Gastrocnemius medialis (tissue), 4 donors: Measurements from ENCODE around the gene CELF1. TPM values are rescaled to one million over a fixed set of nuclear protein-coding genes. Genes with fewer than 3 reads are reported as not detected.
A peak's percentile ranks its signal among the peaks of the same experiment; 100 is the strongest.
"Not testable (repeated sequence)": the region's sequence is repeated elsewhere in the genome, so short reads cannot be mapped to it uniquely, and the experiment has no call there.

Experiments used
- ATAC-seq, 2 donors: fragments of 150-250 bp; one replicate each; pipeline ENCODE4 v1.9.1; 2016
- DNase-seq, 2 donors: peaks; one replicate each; pipeline ENCODE4 v3.0.0-alpha.2; 2019
- H3K27ac ChIP-seq, 4 donors: fragments of 200-600 bp; sonication (generic); 1 replicate in 1 of 4; 2 replicates in 3 of 4; pipeline ENCODE4 v1.5.1; 2016 to 2018; ENCODE audit warnings: mild to moderate bottlenecking in 2 of 4, moderate library complexity in 1 of 4
- H3K27me3 ChIP-seq, 3 donors: fragments of 200-600 bp; sonication (generic) in 2 of 3; 1 replicate in 1 of 3; 2 replicates in 2 of 3; pipeline versions ENCODE4 v1.5.1 to v1.6.0; 2016 to 2019; ENCODE audit warnings: mild to moderate bottlenecking in 1 of 3, moderate library complexity in 1 of 3
- H3K36me3 ChIP-seq, 2 donors: fragments of 200-600 bp; sonication (generic) in 1 of 2; one replicate each; pipeline ENCODE4 v1.5.1; 2017 to 2018
- H3K4me1 ChIP-seq, 2 donors: fragments of 200-600 bp; sonication (generic) in 1 of 2; one replicate each; pipeline ENCODE4 v1.5.1; 2016 to 2017; ENCODE audit warnings: mild to moderate bottlenecking in 2 of 2
- H3K4me3 ChIP-seq, 4 donors: fragments of 200-600 bp; sonication (generic) in 3 of 4; 1 replicate in 1 of 4; 2 replicates in 3 of 4; pipeline ENCODE4 v1.5.1; 2016 to 2019; ENCODE audit warnings: mild to moderate bottlenecking in 2 of 4
- H3K9me3 ChIP-seq, 3 donors: fragments of 200-600 bp; sonication (generic) in 2 of 3; 1 replicate in 1 of 3; 2 replicates in 2 of 3; pipeline ENCODE4 v1.5.1; 2016 to 2019
- POLR2A ChIP-seq, 2 donors: fragments of 450-650 bp; IDR thresholded peaks; one replicate each; pipeline ENCODE4 v1.6.1; 2017; ENCODE audit warnings: antibody characterized with exemption in 2 of 2, mild to moderate bottlenecking in 2 of 2, moderate library complexity in 2 of 2
- in situ Hi-C, 4 donors: fragments of 200-750 bp; cut with MboI; loops; one replicate each; pipeline versions ENCODE4 v1.15.0 to v1.8.0; 2017; ENCODE audit warnings: low sequenced_read_pairs in 4 of 4
- intact Hi-C: fragments of 100-400 bp; cut with DNase I; formaldehyde crosslinking; loops from one replicate; pipeline ENCODE4 v1.15.1; 2023; ENCODE audit warnings: low total_unique reads
- total RNA-seq, 4 donors: library from RNA; depleted of rRNA; stranded (reverse); fragments of >200 nt; gene quantifications; one replicate each; pipeline versions ENCODE4 v1.1.0 to v1.2.3, GENCODE V29; 2016
- TF ChIP-seq, protein P1 (sequence below), 5 experiments: fragments of 450-650 bp in 3 of 5; fragments of 200-600 bp in 2 of 5; sonication (generic) in 2 of 5; IDR thresholded peaks in 4 of 5; conservative IDR thresholded peaks in 1 of 5; 1 replicate in 4 of 5; 2 replicates in 1 of 5; pipeline ENCODE4 v1.5.1; 2016 to 2019; ENCODE audit warnings: antibody characterized with exemption in 5 of 5, mild to moderate bottlenecking in 3 of 5, moderate library complexity in 3 of 5

CELF1 gene
- total RNA-seq, 4 donors from 2014 or later: 106 to 185 (median 136) TPM

DNA sequence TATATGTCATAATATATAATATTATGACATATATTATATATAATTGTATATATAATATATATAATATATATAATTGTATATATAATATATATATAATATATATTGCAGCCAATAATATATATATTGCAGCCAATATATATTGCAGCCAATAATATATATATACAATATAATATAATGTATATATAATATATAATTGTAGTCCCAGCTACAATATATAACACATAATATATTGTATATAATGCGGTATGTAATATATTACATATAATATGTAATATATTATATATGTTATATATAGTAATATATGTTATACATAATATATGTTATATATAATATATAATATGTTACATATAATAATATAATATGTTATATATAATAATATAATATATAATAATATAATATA lies 5.8 kb upstream of the CELF1 start:
- intact Hi-C loops: loop anchor here (10.0 kb wide), 1 partner anchor 374 kb away; the partner anchor contains the start of gene PACSIN3
- TF ChIP-seq, protein P1, sequence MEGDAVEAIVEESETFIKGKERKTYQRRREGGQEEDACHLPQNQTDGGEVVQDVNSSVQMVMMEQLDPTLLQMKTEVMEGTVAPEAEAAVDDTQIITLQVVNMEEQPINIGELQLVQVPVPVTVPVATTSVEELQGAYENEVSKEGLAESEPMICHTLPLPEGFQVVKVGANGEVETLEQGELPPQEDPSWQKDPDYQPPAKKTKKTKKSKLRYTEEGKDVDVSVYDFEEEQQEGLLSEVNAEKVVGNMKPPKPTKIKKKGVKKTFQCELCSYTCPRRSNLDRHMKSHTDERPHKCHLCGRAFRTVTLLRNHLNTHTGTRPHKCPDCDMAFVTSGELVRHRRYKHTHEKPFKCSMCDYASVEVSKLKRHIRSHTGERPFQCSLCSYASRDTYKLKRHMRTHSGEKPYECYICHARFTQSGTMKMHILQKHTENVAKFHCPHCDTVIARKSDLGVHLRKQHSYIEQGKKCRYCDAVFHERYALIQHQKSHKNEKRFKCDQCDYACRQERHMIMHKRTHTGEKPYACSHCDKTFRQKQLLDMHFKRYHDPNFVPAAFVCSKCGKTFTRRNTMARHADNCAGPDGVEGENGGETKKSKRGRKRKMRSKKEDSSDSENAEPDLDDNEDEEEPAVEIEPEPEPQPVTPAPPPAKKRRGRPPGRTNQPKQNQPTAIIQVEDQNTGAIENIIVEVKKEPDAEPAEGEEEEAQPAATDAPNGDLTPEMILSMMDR (IDR thresholded peaks at IDR 0.05 in 4 of 5, conservative IDR thresholded peaks at IDR 0.05 in 1 of 5): no peak
- TF ChIP-seq POLR2A (IDR thresholded peaks at IDR 0.05): no peak
- in situ Hi-C loops: no loop called here

DNA sequence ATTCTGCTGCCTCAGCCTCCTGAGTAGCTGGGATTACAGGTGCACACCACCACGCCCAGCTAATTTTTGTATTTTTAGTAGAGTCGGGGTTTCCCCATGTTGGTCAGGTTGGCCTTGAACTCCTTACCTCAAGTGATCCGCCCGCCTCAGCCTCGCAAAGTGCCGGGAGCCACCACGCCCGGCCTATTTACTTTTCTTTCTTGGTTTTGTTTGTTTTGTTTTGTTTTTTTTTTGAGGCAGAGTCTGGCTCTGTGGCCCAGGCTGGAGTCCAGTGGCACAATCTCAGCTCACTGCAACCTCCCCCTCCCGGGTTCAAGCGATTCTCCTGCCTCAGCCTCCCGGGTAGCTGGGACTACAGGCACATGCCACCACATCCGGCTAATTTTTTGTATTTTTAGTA lies 4.1 kb upstream of the CELF1 start:
- H3K27ac ChIP-seq, H3K36me3 ChIP-seq, H3K9me3 ChIP-seq, H3K4me3 ChIP-seq, in situ Hi-C loops, ATAC-seq, DNase-seq, H3K27me3 ChIP-seq: not testable (repeated sequence)
- intact Hi-C loops: loop anchor here (10.0 kb wide), 1 partner anchor 372 kb away; the partner anchor contains the start of gene PACSIN3
- peaks cover 23 to 27% of the 10 kb centered on the region in 2 donors for H3K4me1 ChIP-seq

More for the DNA sequence above, 5.8 kb upstream of the CELF1 start:
- Histone ChIP-seq H3K27me3 (no peaks in the 10 kb centered on the region), H3K9me3 (no peaks in the 10 kb centered on the region), H3K4me3 (no peak overlapping the region), H3K4me1 (peaks cover 20 to 23% of the 10 kb centered on the region in 2 donors), H3K36me3 (no peaks in the 10 kb centered on the region), H3K27ac (no peak overlapping the region)
- DNase-seq: no peak
- no peak for ATAC-seq

DNA sequence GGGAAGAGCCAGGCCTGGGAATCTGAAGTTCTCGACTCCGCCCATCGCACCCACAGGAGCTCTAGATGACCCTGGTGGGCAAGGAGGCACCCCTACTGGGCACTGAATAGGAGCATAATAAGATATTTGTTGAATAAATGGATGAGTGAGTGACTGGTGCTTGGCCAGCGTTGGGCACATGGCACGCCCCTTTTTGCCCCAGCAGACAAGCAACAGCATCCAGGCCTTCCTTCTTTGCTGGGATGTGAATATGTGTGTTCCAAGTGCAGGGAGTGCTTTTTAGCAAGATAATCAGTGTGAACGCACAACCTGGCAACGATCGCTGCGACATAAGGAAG lies 443 bp upstream of the CELF1 start:
- peak in 1 of 2 donors; percentile 3 for ATAC-seq
- TF ChIP-seq, protein P1 (IDR thresholded peaks at IDR 0.05 in 4 of 5, conservative IDR thresholded peaks at IDR 0.05 in 1 of 5): peak in 4 of 5 experiments; percentile 8 to 31 (median 26)
- TF ChIP-seq POLR2A (IDR thresholded peaks at IDR 0.05): no peak

DNA sequence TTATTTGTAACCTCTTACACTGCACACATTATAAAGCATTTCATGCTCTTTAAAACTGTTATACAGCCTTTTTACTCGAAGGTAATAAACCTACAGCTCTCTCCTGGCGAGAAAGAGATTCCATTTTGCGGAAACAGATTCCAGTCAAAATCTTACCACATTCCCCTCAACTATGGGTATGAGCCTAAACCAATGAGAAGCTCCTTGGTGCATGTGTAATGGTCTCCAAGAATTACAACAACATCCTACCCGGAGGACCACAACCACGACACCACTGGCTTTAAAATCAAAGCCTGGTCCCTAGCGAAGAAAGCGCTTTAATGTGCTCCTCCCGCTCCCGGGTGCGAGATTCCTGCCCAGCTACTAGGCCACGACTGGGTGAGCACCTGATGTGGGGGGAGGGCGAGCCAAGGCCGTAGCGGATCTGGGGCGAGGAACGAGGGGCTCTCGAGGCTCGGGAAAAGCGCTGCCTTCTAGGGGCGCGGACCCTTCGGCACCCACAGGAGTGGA lies 821 bp downstream of the CELF1 start:
- peaks cover 52 to 68% of the 10 kb centered on the region in 2 donors for H3K4me1 ChIP-seq
- no peaks in the 10 kb centered on the region for H3K9me3 ChIP-seq
- DNase-seq (peak; percentile 29 to 44), ATAC-seq (peak in 1 of 2 donors; percentile 8)
- peak overlapping the region; percentile 96 to 99 (median 97) for H3K27ac ChIP-seq
- peak overlapping the region; percentile 91 to 95 (median 92) for H3K4me3 ChIP-seq
- intact Hi-C loops: loop anchor here (2.0 to 10.0 kb wide), 4 partner anchors 27 to 367 kb away; partner anchors contain the start of genes PACSIN3 and SLC39A13
- no peaks in the 10 kb centered on the region for H3K27me3 ChIP-seq
- no peaks in the 10 kb centered on the region for H3K36me3 ChIP-seq
- no peak for TF ChIP-seq POLR2A (IDR thresholded peaks at IDR 0.05)
- TF ChIP-seq, protein P1 (IDR thresholded peaks at IDR 0.05 in 4 of 5, conservative IDR thresholded peaks at IDR 0.05 in 1 of 5): no peak
- in situ Hi-C loops: no loop called here

More for the DNA sequence above, 443 bp upstream of the CELF1 start:
- intact Hi-C loops: loop anchor here (1.0 to 10.0 kb wide), 5 partner anchors 29 to 369 kb away; partner anchors contain the start of genes PACSIN3 and SLC39A13
- Histone ChIP-seq H3K27me3 (no peaks in the 10 kb centered on the region), H3K9me3 (no peaks in the 10 kb centered on the region), H3K36me3 (no peaks in the 10 kb centered on the region), H3K4me3 (peak overlapping the region; percentile 91 to 95 (median 92)), H3K4me1 (peaks cover 40 to 56% of the 10 kb centered on the region in 2 donors), H3K27ac (peak overlapping the region; percentile 96 to 99 (median 97))
- in situ Hi-C loops: no loop called here
- DNase-seq: no peak

DNA sequence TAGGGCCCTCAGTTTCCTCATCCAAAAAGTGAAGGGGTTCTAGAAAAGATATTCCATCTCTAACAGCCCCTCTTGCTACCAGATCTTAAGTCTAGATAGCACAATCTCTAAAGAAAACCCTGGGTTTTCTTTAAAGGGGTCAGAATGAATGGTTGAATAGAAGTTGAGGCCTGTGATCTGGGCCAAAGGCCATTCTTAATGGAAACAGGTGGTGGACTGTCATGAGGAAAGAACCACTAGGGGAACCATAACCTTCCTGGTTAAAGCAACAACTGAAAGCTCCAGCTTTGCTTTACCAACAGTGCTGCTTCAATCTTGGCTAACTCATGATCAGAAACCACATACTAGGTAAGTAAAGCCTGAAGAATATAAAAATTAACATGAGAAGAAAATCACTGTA lies 1.8 kb downstream of the CELF1 start:
- intact Hi-C loops (loop anchor here (5.0 to 10.0 kb wide), 2 partner anchors 49 to 366 kb away; partner anchors contain the start of gene PACSIN3), in situ Hi-C loops (no loop called here)
- no peak for TF ChIP-seq POLR2A (IDR thresholded peaks at IDR 0.05)
- TF ChIP-seq, protein P1 (IDR thresholded peaks at IDR 0.05 in 4 of 5, conservative IDR thresholded peaks at IDR 0.05 in 1 of 5): peak in 4 of 5 experiments; percentile 13 to 35 (median 24)
- DNase-seq (no peak), ATAC-seq (peak; percentile 20 to 67)
- peak overlapping the region; percentile 9 to 93 (median 52) for H3K4me3 ChIP-seq
- H3K36me3 ChIP-seq: no peaks in the 10 kb centered on the region
- peaks cover 59 to 70% of the 10 kb centered on the region in 2 donors for H3K4me1 ChIP-seq
- no peaks in the 10 kb centered on the region for H3K9me3 ChIP-seq
- H3K27me3 ChIP-seq: no peaks in the 10 kb centered on the region
- H3K27ac ChIP-seq: peak overlapping the region; percentile 96 to 99 (median 97)
